HepG2 (cell line): ENCODE data around the gene MYL6. TPM values are rescaled to one million over a fixed set of nuclear protein-coding genes. Genes with fewer than 3 reads are reported as not detected.
A peak's percentile ranks its signal among the peaks of the same experiment; 100 is the strongest.

Experiments used
- ARID2 ChIP-seq: sonication (generic); formaldehyde crosslinking; IDR thresholded peaks from 2 replicates; pipeline ENCODE4 v1.8.1; 2022; ENCODE audit warnings: mild to moderate bottlenecking, missing genetic modification reagents, borderline replicate concordance
- CAMTA2 ChIP-seq: sonication (generic); formaldehyde crosslinking; IDR thresholded peaks from 2 replicates; pipeline ENCODE4 v1.4.0; 2020; ENCODE audit warnings: mild to moderate bottlenecking, missing genetic modification reagents, borderline replicate concordance
- CERS6 ChIP-seq: sonication (generic); formaldehyde crosslinking; IDR thresholded peaks from 2 replicates; pipeline ENCODE4 v1.5.0; 2020; ENCODE audit warnings: missing genetic modification reagents
- CREM ChIP-seq, 2 experiments: sonication (generic) in 1 of 2; formaldehyde crosslinking in 1 of 2; IDR thresholded peaks; 2 replicates each; pipeline versions ENCODE4 v1.4.0 to v1.6.1; 2016 to 2020; ENCODE audit warnings: antibody characterized with exemption in 1 of 2, mild to moderate bottlenecking in 1 of 2, missing genetic modification reagents in 1 of 2
- MTA1 ChIP-seq: sonication (generic); formaldehyde crosslinking; IDR thresholded peaks from 2 replicates; pipeline ENCODE4 v1.4.0; 2020; ENCODE audit warnings: missing genetic modification reagents, mild to moderate bottlenecking, borderline replicate concordance
- TFDP1 ChIP-seq: IDR thresholded peaks from 2 replicates; pipeline ENCODE4 v1.6.1; 2016; ENCODE audit warnings: missing compliant biosample characterization, missing genetic modification reagents, borderline replicate concordance
- YY1 ChIP-seq: IDR thresholded peaks from 2 replicates; pipeline ENCODE4 v1.6.1; 2011; ENCODE audit warnings: low read length, low read depth, moderate library complexity, mild to moderate bottlenecking; ENCODE audit not compliant: insufficient read depth, insufficient replicate concordance
- ZBTB40 ChIP-seq, 2 experiments: fragments of 450-650 bp in 1 of 2; sonication (generic) in 1 of 2; formaldehyde crosslinking in 1 of 2; IDR thresholded peaks; 2 replicates each; pipeline versions ENCODE4 v1.6.1 to v1.8.0; 2016 to 2022; ENCODE audit warnings: antibody characterized with exemption in 1 of 2, mild to moderate bottlenecking in 1 of 2, missing genetic modification reagents in 1 of 2
- ZFAT ChIP-seq: sonication (generic); formaldehyde crosslinking; conservative IDR thresholded peaks from 2 replicates; pipeline ENCODE4 v1.8.1; 2023; ENCODE audit warnings: missing genetic modification reagents, inconsistent platforms
- ZNF414 ChIP-seq: sonication (generic); formaldehyde crosslinking; IDR thresholded peaks from 2 replicates; pipeline ENCODE4 v1.5.0; 2020; ENCODE audit warnings: missing genetic modification reagents
- ZNF629 ChIP-seq: sonication (generic); formaldehyde crosslinking; conservative IDR thresholded peaks from 2 replicates; pipeline ENCODE4 v1.5.0; 2020; ENCODE audit warnings: missing genetic modification reagents
- polyA plus RNA-seq, 8 experiments: library from polyadenylated mRNA; depleted of rRNA in 3 of 8; stranded (reverse) in 7 of 8; unstranded in 1 of 8; fragments of >200 nt; fragmentation: Illumina TruSeq in 4 of 8; extraction: Trizol in 4 of 8; gene quantifications; 2 replicates each; pipeline versions ENCODE4 v1.2.1 to v1.2.3, GENCODE V29; 2011 to 2016; ENCODE audit warnings: low read depth in 4 of 8, missing spikeins in 1 of 8, mixed read lengths in 1 of 8; ENCODE audit not compliant: insufficient read depth in 1 of 8
- total RNA-seq, 5 experiments: library from RNA; depleted of rRNA; stranded (reverse); fragments of >200 nt; fragmentation: Illumina TruSeq; extraction: Trizol; gene quantifications; 2 replicates each; pipeline ENCODE4 v1.2.3, GENCODE V29; 2016; ENCODE audit warnings: low read depth in 1 of 5
- TF ChIP-seq, protein P1 (sequence below): sonication (generic); formaldehyde crosslinking; IDR thresholded peaks from 2 replicates; pipeline ENCODE4 v1.5.1; 2020; ENCODE audit warnings: missing genetic modification reagents, mild to moderate bottlenecking, borderline replicate concordance

Gene MYL6
- total and polyA plus RNA-seq, 2 of the 13 experiments (the other 11 are each of a cell fraction or from before 2014, with no cell fraction given), result 1,127 to 1,192 TPM

- no peak for TF ChIP-seq ZBTB40 (IDR thresholded peaks at IDR 0.05)
- TF ChIP-seq ZBTB40 (CRISPR knock-in tag; IDR thresholded peaks at IDR 0.05), result 0 out of 2 replicates have a peak, but pooled peaks have one; percentile 21
- TF ChIP-seq CAMTA2 (CRISPR knock-in tag), result no peak
- no peak for TF ChIP-seq CERS6 (CRISPR knock-in tag)
- peak; percentile 74 for TF ChIP-seq ZNF629 (CRISPR knock-in tag)
- TF ChIP-seq ZFAT, result no peak
- peak; percentile 56 for TF ChIP-seq YY1
- peak; percentile 79 for TF ChIP-seq TFDP1 (CRISPR knock-in tag)
- peak; percentile 65; the same call in 1 of the 2 replicates for TF ChIP-seq ZNF414
- TF ChIP-seq, protein P1, sequence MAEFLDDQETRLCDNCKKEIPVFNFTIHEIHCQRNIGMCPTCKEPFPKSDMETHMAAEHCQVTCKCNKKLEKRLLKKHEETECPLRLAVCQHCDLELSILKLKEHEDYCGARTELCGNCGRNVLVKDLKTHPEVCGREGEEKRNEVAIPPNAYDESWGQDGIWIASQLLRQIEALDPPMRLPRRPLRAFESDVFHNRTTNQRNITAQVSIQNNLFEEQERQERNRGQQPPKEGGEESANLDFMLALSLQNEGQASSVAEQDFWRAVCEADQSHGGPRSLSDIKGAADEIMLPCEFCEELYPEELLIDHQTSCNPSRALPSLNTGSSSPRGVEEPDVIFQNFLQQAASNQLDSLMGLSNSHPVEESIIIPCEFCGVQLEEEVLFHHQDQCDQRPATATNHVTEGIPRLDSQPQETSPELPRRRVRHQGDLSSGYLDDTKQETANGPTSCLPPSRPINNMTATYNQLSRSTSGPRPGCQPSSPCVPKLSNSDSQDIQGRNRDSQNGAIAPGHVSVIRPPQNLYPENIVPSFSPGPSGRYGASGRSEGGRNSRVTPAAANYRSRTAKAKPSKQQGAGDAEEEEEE, result no peak
- TF ChIP-seq CREM (IDR thresholded peaks at IDR 0.05), result peak; percentile 55; the same call in 1 of the 2 replicates
- TF ChIP-seq CREM (CRISPR knock-in tag; IDR thresholded peaks at IDR 0.05), result no peak
- TF ChIP-seq MTA1 (CRISPR knock-in tag), result peak; percentile 74; the same call in 1 of the 2 replicates
- no peak for TF ChIP-seq ARID2 (CRISPR knock-in tag)
Measured at GRCh38 chr12:56189918-56190694, 31.9 kb downstream of the MYL6 start (continued).
